GDM1 (cell line): ENCODE data around the gene RBM3.

ENCODE experiments used
- DNase-seq: peaks from one replicate; lab custom pipeline; 2025; lab: John Stamatoyannopoulos, UW

The RBM3 gene

GRCh38 chrX:48578661-48579128 lies 4.4 kb downstream of the RBM3 start:
- no peak for DNase-seq

GRCh38 chrX:48579259-48579658 lies 5.0 kb downstream of the RBM3 start:
- no peak for DNase-seq

- DNase-seq: no peak
Measured at GRCh38 chrX:48580662-48581061, 6.4 kb downstream of the RBM3 start.

- DNase-seq: no peak
Measured at GRCh38 chrX:48584698-48585097, 10.4 kb downstream of the RBM3 start.

GRCh38 chrX:48589482-48590162 lies 15.3 kb downstream of the RBM3 start:
- DNase-seq: no peak

- DNase-seq: no peak
Measured at GRCh38 chrX:48590203-48591103, 16.2 kb downstream of the RBM3 start.

- no peak for DNase-seq
Measured at GRCh38 chrX:48591255-48591791, 17.0 kb downstream of the RBM3 start.

- DNase-seq: no peak
Measured at GRCh38 chrX:48592971-48593370, 18.7 kb downstream of the RBM3 start.

- DNase-seq: no peak
Measured at GRCh38 chrX:48595929-48596328, 21.6 kb downstream of the RBM3 start.

GRCh38 chrX:48597353-48598264 lies 23.3 kb downstream of the RBM3 start, which contains the start of gene WDR13:
TSS of gene WDR13 (plus strand) at chrX:48597492. CDS start at chrX:48597997, 505 bp downstream.
- DNase-seq: peak; percentile 78

- DNase-seq: no peak
Measured at GRCh38 chrX:48598614-48599013, 24.3 kb downstream of the RBM3 start.

- no peak for DNase-seq
Measured at GRCh38 chrX:48599341-48599740, 25.1 kb downstream of the RBM3 start.

- no peak for DNase-seq
Measured at GRCh38 chrX:48600226-48600625, 25.9 kb downstream of the RBM3 start.

GRCh38 chrX:48601741-48602394 lies 27.6 kb downstream of the RBM3 start:
- DNase-seq: no peak

- DNase-seq: no peak
Measured at GRCh38 chrX:48604701-48605100, 30.4 kb downstream of the RBM3 start.

GRCh38 chrX:48606091-48606490 lies 31.8 kb downstream of the RBM3 start:
- DNase-seq: no peak

GRCh38 chrX:48611703-48612102 lies 37.4 kb downstream of the RBM3 start:
- DNase-seq: no peak

- DNase-seq: no peak
Measured at GRCh38 chrX:48613502-48614160, 39.3 kb downstream of the RBM3 start.

- DNase-seq: no peak
Measured at GRCh38 chrX:48616576-48616975, 42.3 kb downstream of the RBM3 start.

- DNase-seq: no peak
Measured at GRCh38 chrX:48617542-48618340, 43.5 kb downstream of the RBM3 start.
